ENCODE results near the gene PRKN.

PRKN gene

GRCh38 chr6:161847628-161848027 lies 879.9 kb downstream of the PRKN start:
- DNase-seq, result no peak
- TF ChIP-seq EZH2 (IDR thresholded peaks at IDR 0.05; ENCODE audit: borderline replicate concordance, low read depth, low read length, severe bottlenecking) (no peak), CTCF (IDR thresholded peaks at IDR 0.05; ENCODE audit: borderline replicate concordance, extremely low read depth, low read length, poor library complexity, severe bottlenecking) (no peak)
- Histone ChIP-seq H4K20me1 (ENCODE audit: insufficient read depth, low read length) (no peaks in the 10 kb centered on the region), H3K4me2 (ENCODE audit: insufficient read depth, low read length) (no peak overlapping the region), H3K79me2 (ENCODE audit: insufficient read depth, low read length) (no peaks in the 10 kb centered on the region), H3K4me3 (ENCODE audit: low read depth in 1 of 2, low read length in 2 of 2) (no peak overlapping the region), H2AFZ (ENCODE audit: low read depth, low read length) (no peak overlapping the region), H3K36me3 (ENCODE audit: insufficient read depth, low read length) (no peaks in the 10 kb centered on the region), H3K27ac (ENCODE audit: low read length) (no peak overlapping the region), H3K4me1 (ENCODE audit: insufficient read depth, low read length) (no peaks in the 10 kb centered on the region), H3K9ac (ENCODE audit: low read depth, low read length) (no peak overlapping the region), H3K9me3 (ENCODE audit: insufficient read depth, low read length, severe bottlenecking) (no peaks in the 10 kb centered on the region), H3K27me3 (ENCODE audit: insufficient read depth, low read length, poor library complexity) (no peaks in the 10 kb centered on the region)
- no peak for ATAC-seq (ENCODE audit: insufficient read depth, low read depth)

GRCh38 chr6:161844804-161845203 lies 882.8 kb downstream of the PRKN start:
- H3K79me2 ChIP-seq (ENCODE audit: insufficient read depth, low read length), result no peaks in the 10 kb centered on the region
- no peak overlapping the region for H2AFZ ChIP-seq (ENCODE audit: low read depth, low read length)
- H3K4me2 ChIP-seq (ENCODE audit: insufficient read depth, low read length), result no peak overlapping the region
- H3K27ac ChIP-seq (ENCODE audit: low read length), result no peak overlapping the region
- no peak overlapping the region for H3K9ac ChIP-seq (ENCODE audit: low read depth, low read length)
- ATAC-seq (ENCODE audit: insufficient read depth, low read depth) (no peak), DNase-seq (no peak)
- H4K20me1 ChIP-seq (ENCODE audit: insufficient read depth, low read length), result no peaks in the 10 kb centered on the region
- H3K4me1 ChIP-seq (ENCODE audit: insufficient read depth, low read length), result no peaks in the 10 kb centered on the region
- TF ChIP-seq EZH2 (IDR thresholded peaks at IDR 0.05; ENCODE audit: borderline replicate concordance, low read depth, low read length, severe bottlenecking) (no peak), CTCF (IDR thresholded peaks at IDR 0.05; ENCODE audit: borderline replicate concordance, extremely low read depth, low read length, poor library complexity, severe bottlenecking) (no peak)
- H3K9me3 ChIP-seq (ENCODE audit: insufficient read depth, low read length, severe bottlenecking), result no peaks in the 10 kb centered on the region
- no peaks in the 10 kb centered on the region for H3K27me3 ChIP-seq (ENCODE audit: insufficient read depth, low read length, poor library complexity)
- H3K36me3 ChIP-seq (ENCODE audit: insufficient read depth, low read length), result no peaks in the 10 kb centered on the region
- no peak overlapping the region for H3K4me3 ChIP-seq (ENCODE audit: low read depth in 1 of 2, low read length in 2 of 2)

- no peak overlapping the region for H3K9ac ChIP-seq (ENCODE audit: low read depth, low read length)
- no peaks in the 10 kb centered on the region for H3K36me3 ChIP-seq (ENCODE audit: insufficient read depth, low read length)
- no peak overlapping the region for H3K4me2 ChIP-seq (ENCODE audit: insufficient read depth, low read length)
- ATAC-seq (ENCODE audit: insufficient read depth, low read depth) (no peak), DNase-seq (no peak)
- no peaks in the 10 kb centered on the region for H3K79me2 ChIP-seq (ENCODE audit: insufficient read depth, low read length)
- H3K9me3 ChIP-seq (ENCODE audit: insufficient read depth, low read length, severe bottlenecking), result no peaks in the 10 kb centered on the region
- no peaks in the 10 kb centered on the region for H3K27me3 ChIP-seq (ENCODE audit: insufficient read depth, low read length, poor library complexity)
- H4K20me1 ChIP-seq (ENCODE audit: insufficient read depth, low read length), result no peaks in the 10 kb centered on the region
- H2AFZ ChIP-seq (ENCODE audit: low read depth, low read length), result no peak overlapping the region
- TF ChIP-seq CTCF (IDR thresholded peaks at IDR 0.05; ENCODE audit: borderline replicate concordance, extremely low read depth, low read length, poor library complexity, severe bottlenecking) (no peak), EZH2 (IDR thresholded peaks at IDR 0.05; ENCODE audit: borderline replicate concordance, low read depth, low read length, severe bottlenecking) (no peak)
- no peaks in the 10 kb centered on the region for H3K4me1 ChIP-seq (ENCODE audit: insufficient read depth, low read length)
- no peak overlapping the region for H3K27ac ChIP-seq (ENCODE audit: low read length)
- no peak overlapping the region for H3K4me3 ChIP-seq (ENCODE audit: low read depth in 1 of 2, low read length in 2 of 2)
Observed at GRCh38 chr6:161843066-161843465, 884.5 kb downstream of the PRKN start.

GRCh38 chr6:161840380-161840779 lies 887.2 kb downstream of the PRKN start:
- ATAC-seq (ENCODE audit: insufficient read depth, low read depth), result no peak
- H3K79me2 ChIP-seq (ENCODE audit: insufficient read depth, low read length), result no peaks in the 10 kb centered on the region
- H3K27me3 ChIP-seq (ENCODE audit: insufficient read depth, low read length, poor library complexity), result no peaks in the 10 kb centered on the region
- TF ChIP-seq EZH2 (IDR thresholded peaks at IDR 0.05; ENCODE audit: borderline replicate concordance, low read depth, low read length, severe bottlenecking) (no peak), CTCF (IDR thresholded peaks at IDR 0.05; ENCODE audit: borderline replicate concordance, extremely low read depth, low read length, poor library complexity, severe bottlenecking) (no peak)
- no peaks in the 10 kb centered on the region for H3K36me3 ChIP-seq (ENCODE audit: insufficient read depth, low read length)
- no peaks in the 10 kb centered on the region for H4K20me1 ChIP-seq (ENCODE audit: insufficient read depth, low read length)
- H3K4me2 ChIP-seq (ENCODE audit: insufficient read depth, low read length), result no peak overlapping the region
- no peaks in the 10 kb centered on the region for H3K4me1 ChIP-seq (ENCODE audit: insufficient read depth, low read length)
- H3K4me3 ChIP-seq (ENCODE audit: low read depth in 1 of 2, low read length in 2 of 2), result no peak overlapping the region
- no peak overlapping the region for H2AFZ ChIP-seq (ENCODE audit: low read depth, low read length)
- H3K9ac ChIP-seq (ENCODE audit: low read depth, low read length), result no peak overlapping the region
- DNase-seq, result no peak
- H3K9me3 ChIP-seq (ENCODE audit: insufficient read depth, low read length, severe bottlenecking), result no peaks in the 10 kb centered on the region
- H3K27ac ChIP-seq (ENCODE audit: low read length), result no peak overlapping the region

Measured in DND-41 (cell line).